Liver (tissue), 9 donors: ENCODE results near the gene GRM1. TPM values are rescaled to one million over a fixed set of nuclear protein-coding genes. Genes with fewer than 3 reads are reported as not detected.

Experiments used
- DNase-seq: peaks from one replicate; pipeline ENCODE4 v3.0.0-alpha.2; 2017; ENCODE audit warnings: low spot score
- H3K27ac ChIP-seq, 2 donors: one replicate each; pipeline ENCODE4 v1.7.0; 2013; ENCODE audit warnings: inconsistent platforms in 2 of 2, low read length in 2 of 2, control low read depth in 1 of 2, low read depth in 1 of 2, mild to moderate bottlenecking in 1 of 2
- H3K27me3 ChIP-seq, 4 donors: one replicate each; pipeline versions ENCODE4 v1.6.1 to v1.7.0; 2013; ENCODE audit warnings: low read length in 3 of 4, inconsistent platforms in 1 of 4, mild to moderate bottlenecking in 1 of 4, moderate library complexity in 1 of 4; ENCODE audit not compliant: control insufficient read depth in 4 of 4, insufficient read depth in 4 of 4
- H3K36me3 ChIP-seq, 4 donors: one replicate each; pipeline versions ENCODE4 v1.6.1 to v1.7.0; 2013; ENCODE audit warnings: low read length in 3 of 4, mild to moderate bottlenecking in 3 of 4, low read depth in 1 of 4, moderate library complexity in 1 of 4; ENCODE audit not compliant: control insufficient read depth in 4 of 4, insufficient read depth in 3 of 4
- H3K4me1 ChIP-seq, 4 donors: one replicate each; pipeline versions ENCODE4 v1.6.1 to v1.7.0; 2013; ENCODE audit warnings: low read length in 3 of 4, mild to moderate bottlenecking in 3 of 4, moderate library complexity in 1 of 4; ENCODE audit not compliant: control insufficient read depth in 4 of 4, insufficient read depth in 4 of 4
- H3K4me3 ChIP-seq, 3 donors: one replicate each; pipeline versions ENCODE4 v1.6.1 to v1.7.0; 2013; ENCODE audit warnings: low read length in 3 of 3, control low read depth in 1 of 3, low read depth in 1 of 3, mild to moderate bottlenecking in 1 of 3
- H3K9ac ChIP-seq, 2 donors: one replicate each; pipeline ENCODE4 v1.7.0; 2013; ENCODE audit warnings: low read length in 2 of 2, mild to moderate bottlenecking in 2 of 2, moderate library complexity in 2 of 2, control low read depth in 1 of 2, low read depth in 1 of 2
- H3K9me3 ChIP-seq, 4 donors: one replicate each; pipeline versions ENCODE4 v1.6.1 to v1.7.0; 2013; ENCODE audit warnings: low read length in 3 of 4; ENCODE audit not compliant: control insufficient read depth in 4 of 4
- EGR1 ChIP-seq, 2 donors: IDR thresholded peaks; 2 replicates each; pipeline ENCODE4 v1.6.1; 2016 to 2018; ENCODE audit warnings: antibody characterized with exemption in 2 of 2, low read depth in 2 of 2
- FOXA1 ChIP-seq: IDR thresholded peaks from 2 replicates; pipeline ENCODE4 v1.6.1; 2016; ENCODE audit warnings: antibody characterized with exemption
- FOXA2 ChIP-seq: IDR thresholded peaks from 2 replicates; pipeline ENCODE4 v1.6.1; 2016; ENCODE audit warnings: antibody characterized with exemption
- GABPA ChIP-seq, 2 donors: IDR thresholded peaks in 1 of 2; conservative IDR thresholded peaks in 1 of 2; 2 replicates each; pipeline ENCODE4 v1.6.1; 2016; ENCODE audit warnings: antibody characterized with exemption in 2 of 2, mild to moderate bottlenecking in 1 of 2, moderate library complexity in 1 of 2
- HNF4A ChIP-seq, 2 donors: conservative IDR thresholded peaks; 2 replicates each; pipeline ENCODE4 v1.6.1; 2016; ENCODE audit warnings: antibody characterized with exemption in 2 of 2, mild to moderate bottlenecking in 2 of 2
- HNF4G ChIP-seq: IDR thresholded peaks from 2 replicates; pipeline ENCODE4 v1.6.1; 2016; ENCODE audit warnings: antibody characterized with exemption
- NR2F2 ChIP-seq: IDR thresholded peaks from 2 replicates; pipeline ENCODE4 v1.6.1; 2016; ENCODE audit warnings: antibody characterized with exemption
- RAD21 ChIP-seq, 2 donors: IDR thresholded peaks; 2 replicates each; pipeline ENCODE4 v1.6.1; 2016; ENCODE audit warnings: antibody characterized with exemption in 2 of 2, mild to moderate bottlenecking in 2 of 2
- RXRA ChIP-seq, 2 donors: IDR thresholded peaks; 2 replicates each; pipeline ENCODE4 v1.6.1; 2017 to 2018; ENCODE audit warnings: antibody characterized with exemption in 2 of 2, mild to moderate bottlenecking in 1 of 2
- SP1 ChIP-seq: IDR thresholded peaks from 2 replicates; pipeline ENCODE4 v1.6.1; 2018; ENCODE audit warnings: antibody characterized with exemption, mild to moderate bottlenecking
- TAF1 ChIP-seq: conservative IDR thresholded peaks from 2 replicates; pipeline ENCODE4 v1.6.1; 2016; ENCODE audit warnings: antibody characterized with exemption, mild to moderate bottlenecking
- YY1 ChIP-seq: IDR thresholded peaks from 2 replicates; pipeline ENCODE4 v1.6.1; 2016; ENCODE audit warnings: antibody characterized with exemption, mild to moderate bottlenecking
- WGBS: extraction: QIAGEN DNeasy Blood & Tissue Kit; methylation state at CpG from one replicate; pipeline ENCODE4 v1.1.7; 2013; 5-methylcytosine and 5-hydroxymethylcytosine counted together
- polyA plus RNA-seq, 2 donors: library from polyadenylated mRNA; stranded (reverse) in 1 of 2; unstranded in 1 of 2; fragments of 200-250 nt in 1 of 2; fragments of >200 nt in 1 of 2; fragmentation: Nextera tagmentation in 1 of 2; extraction: Ambion mirVana in 1 of 2; gene quantifications; one replicate each; pipeline versions ENCODE4 v1.2.1 to v1.2.3, GENCODE V29; 2013 to 2015
- total RNA-seq, 2 donors: library from RNA; depleted of rRNA; stranded (reverse); fragments of >200 nt; gene quantifications; one replicate each; pipeline ENCODE4 v1.2.3, GENCODE V29; 2014
- TF ChIP-seq, protein P1 (sequence below): IDR thresholded peaks from 2 replicates; pipeline ENCODE4 v1.6.1; 2016; ENCODE audit warnings: antibody characterized with exemption, mild to moderate bottlenecking
- TF ChIP-seq, protein P2 (sequence below): IDR thresholded peaks from 2 replicates; pipeline ENCODE4 v1.6.1; 2016; ENCODE audit warnings: antibody characterized with exemption
- TF ChIP-seq, protein P3 (sequence below): IDR thresholded peaks from 2 replicates; pipeline ENCODE4 v1.6.1; 2016; ENCODE audit warnings: antibody characterized with exemption
- TF ChIP-seq, protein P4 (sequence below): IDR thresholded peaks from 2 replicates; pipeline ENCODE4 v1.6.1; 2016; ENCODE audit warnings: antibody characterized with exemption
- TF ChIP-seq, protein P5 (sequence below): fragments of 150-350 bp; IDR thresholded peaks from 2 replicates; pipeline ENCODE4 v1.5.1; 2017; ENCODE audit warnings: improper control_type of control experiment, low read depth, low read length; ENCODE audit not compliant: missing input control
- donor health status: healthy.
- donor health status: healthy.
- donor health status: healthy.
- donor health status: healthy.
- donor health status: healthy.

Gene GRM1
- total and polyA plus RNA-seq, 4 donors: under 0.01 to 0.05 (median 0.01) TPM; not detected in 1

DNA sequence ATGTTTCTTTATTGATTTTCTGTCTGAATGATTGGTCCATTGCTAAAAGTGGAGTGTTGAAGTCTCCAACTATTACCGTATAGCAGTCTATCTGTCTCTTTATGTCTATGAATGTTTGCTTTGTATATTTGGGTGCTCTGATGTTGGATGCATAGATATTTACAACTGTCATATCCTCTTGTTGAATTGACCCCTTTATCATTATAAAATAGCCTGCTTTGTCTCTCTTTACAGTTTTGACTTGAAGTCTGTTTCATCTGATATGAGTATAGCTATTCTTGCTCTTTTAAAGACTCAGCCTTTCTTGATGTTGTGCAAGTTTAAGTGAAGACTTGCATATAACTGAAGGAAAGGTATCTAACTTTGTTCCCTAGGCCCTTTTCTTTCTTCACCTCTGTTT lies 341.0 kb downstream of the GRM1 start (continued):
- TF ChIP-seq, protein P1, sequence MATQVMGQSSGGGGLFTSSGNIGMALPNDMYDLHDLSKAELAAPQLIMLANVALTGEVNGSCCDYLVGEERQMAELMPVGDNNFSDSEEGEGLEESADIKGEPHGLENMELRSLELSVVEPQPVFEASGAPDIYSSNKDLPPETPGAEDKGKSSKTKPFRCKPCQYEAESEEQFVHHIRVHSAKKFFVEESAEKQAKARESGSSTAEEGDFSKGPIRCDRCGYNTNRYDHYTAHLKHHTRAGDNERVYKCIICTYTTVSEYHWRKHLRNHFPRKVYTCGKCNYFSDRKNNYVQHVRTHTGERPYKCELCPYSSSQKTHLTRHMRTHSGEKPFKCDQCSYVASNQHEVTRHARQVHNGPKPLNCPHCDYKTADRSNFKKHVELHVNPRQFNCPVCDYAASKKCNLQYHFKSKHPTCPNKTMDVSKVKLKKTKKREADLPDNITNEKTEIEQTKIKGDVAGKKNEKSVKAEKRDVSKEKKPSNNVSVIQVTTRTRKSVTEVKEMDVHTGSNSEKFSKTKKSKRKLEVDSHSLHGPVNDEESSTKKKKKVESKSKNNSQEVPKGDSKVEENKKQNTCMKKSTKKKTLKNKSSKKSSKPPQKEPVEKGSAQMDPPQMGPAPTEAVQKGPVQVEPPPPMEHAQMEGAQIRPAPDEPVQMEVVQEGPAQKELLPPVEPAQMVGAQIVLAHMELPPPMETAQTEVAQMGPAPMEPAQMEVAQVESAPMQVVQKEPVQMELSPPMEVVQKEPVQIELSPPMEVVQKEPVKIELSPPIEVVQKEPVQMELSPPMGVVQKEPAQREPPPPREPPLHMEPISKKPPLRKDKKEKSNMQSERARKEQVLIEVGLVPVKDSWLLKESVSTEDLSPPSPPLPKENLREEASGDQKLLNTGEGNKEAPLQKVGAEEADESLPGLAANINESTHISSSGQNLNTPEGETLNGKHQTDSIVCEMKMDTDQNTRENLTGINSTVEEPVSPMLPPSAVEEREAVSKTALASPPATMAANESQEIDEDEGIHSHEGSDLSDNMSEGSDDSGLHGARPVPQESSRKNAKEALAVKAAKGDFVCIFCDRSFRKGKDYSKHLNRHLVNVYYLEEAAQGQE: no peak
- TF ChIP-seq YY1 (no peak), EGR1 (IDR thresholded peaks at IDR 0.05; ENCODE audit: low read depth in 2 of 2) (no peak)

DNA sequence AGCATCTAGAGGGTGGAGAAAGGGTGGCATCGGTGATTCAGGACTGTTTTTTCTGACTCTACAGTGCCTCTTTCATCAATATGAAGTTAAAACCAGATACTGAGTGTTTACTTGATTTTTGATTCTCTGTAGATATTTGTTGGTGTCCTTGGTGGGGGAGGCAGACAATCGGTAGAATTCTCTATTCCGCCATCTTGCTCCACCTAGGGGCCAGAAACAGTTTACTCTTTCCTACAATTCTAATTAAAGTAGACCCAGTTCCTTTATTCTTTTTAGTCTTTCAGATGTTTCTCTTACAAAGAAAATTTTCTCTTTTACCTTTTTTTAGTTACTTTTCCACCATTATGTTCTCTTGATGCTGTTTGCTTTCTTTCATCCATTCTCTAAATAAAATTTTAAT lies 352.6 kb downstream of the GRM1 start:
- Histone ChIP-seq H3K4me1 (no peaks in the 10 kb centered on the region), H3K9me3 (no peaks in the 10 kb centered on the region), H3K36me3 (no peaks in the 10 kb centered on the region), H3K27me3 (peaks cover 0 to 4% (median 0%) of the 10 kb centered on the region in 4 donors), H3K9ac (no peak overlapping the region), H3K4me3 (no peak overlapping the region), H3K27ac (no peak overlapping the region)
- DNase-seq: no peak
- 87% methylated on average over 3 of the region's 3 CpGs for WGBS
- TF ChIP-seq, protein P2, sequence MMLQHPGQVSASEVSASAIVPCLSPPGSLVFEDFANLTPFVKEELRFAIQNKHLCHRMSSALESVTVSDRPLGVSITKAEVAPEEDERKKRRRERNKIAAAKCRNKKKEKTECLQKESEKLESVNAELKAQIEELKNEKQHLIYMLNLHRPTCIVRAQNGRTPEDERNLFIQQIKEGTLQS: no peak
- TF ChIP-seq HNF4G: no peak
- no peak for TF ChIP-seq SP1
- TF ChIP-seq RXRA (IDR thresholded peaks at IDR 0.05): no peak
- no peak for TF ChIP-seq GABPA (IDR thresholded peaks at IDR 0.05 in 1 of 2, conservative IDR thresholded peaks at IDR 0.05 in 1 of 2)
- TF ChIP-seq, protein P3, sequence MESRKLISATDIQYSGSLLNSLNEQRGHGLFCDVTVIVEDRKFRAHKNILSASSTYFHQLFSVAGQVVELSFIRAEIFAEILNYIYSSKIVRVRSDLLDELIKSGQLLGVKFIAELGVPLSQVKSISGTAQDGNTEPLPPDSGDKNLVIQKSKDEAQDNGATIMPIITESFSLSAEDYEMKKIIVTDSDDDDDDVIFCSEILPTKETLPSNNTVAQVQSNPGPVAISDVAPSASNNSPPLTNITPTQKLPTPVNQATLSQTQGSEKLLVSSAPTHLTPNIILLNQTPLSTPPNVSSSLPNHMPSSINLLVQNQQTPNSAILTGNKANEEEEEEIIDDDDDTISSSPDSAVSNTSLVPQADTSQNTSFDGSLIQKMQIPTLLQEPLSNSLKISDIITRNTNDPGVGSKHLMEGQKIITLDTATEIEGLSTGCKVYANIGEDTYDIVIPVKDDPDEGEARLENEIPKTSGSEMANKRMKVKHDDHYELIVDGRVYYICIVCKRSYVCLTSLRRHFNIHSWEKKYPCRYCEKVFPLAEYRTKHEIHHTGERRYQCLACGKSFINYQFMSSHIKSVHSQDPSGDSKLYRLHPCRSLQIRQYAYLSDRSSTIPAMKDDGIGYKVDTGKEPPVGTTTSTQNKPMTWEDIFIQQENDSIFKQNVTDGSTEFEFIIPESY: no peak

DNA sequence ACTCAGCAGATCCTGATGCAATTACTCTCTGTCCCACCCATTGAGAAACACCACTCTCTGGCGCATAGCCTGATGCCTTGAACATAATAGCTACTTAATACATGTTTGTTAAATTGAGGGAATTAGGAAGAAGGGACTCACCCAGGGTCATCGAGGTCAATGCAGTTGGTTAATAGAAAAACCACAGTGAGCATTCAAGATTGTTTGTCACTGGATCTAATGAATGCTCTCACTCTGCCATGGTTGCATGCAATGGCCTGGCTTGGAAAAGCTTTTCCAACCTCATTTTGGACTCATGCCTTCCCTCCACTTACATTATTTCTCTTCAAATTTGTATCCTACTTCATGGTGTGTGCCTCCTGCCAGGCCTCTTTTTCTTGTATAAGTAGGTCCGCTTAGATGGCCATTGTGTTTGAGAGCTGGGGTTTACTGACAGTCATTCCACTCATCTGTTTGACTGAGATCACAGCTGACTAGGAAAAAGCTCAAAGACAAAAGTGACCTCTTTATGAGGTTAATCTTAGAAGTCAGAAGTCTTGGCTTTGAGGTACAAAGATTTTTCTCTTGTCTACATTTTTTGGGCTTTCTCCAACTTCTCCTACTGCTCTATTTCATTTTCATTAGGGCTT lies 360.0 kb downstream of the GRM1 start:
- no peak for DNase-seq
- Histone ChIP-seq H3K9me3 (no peaks in the 10 kb centered on the region), H3K4me3 (no peak overlapping the region), H3K36me3 (no peaks in the 10 kb centered on the region), H3K9ac (no peak overlapping the region), H3K27me3 (peaks cover 0 to 4% (median 0%) of the 10 kb centered on the region in 4 donors), H3K4me1 (no peaks in the 10 kb centered on the region), H3K27ac (no peak overlapping the region)
- 90% methylated on average over 3 of the region's 3 CpGs for WGBS
- TF ChIP-seq FOXA2: no peak
- no peak for TF ChIP-seq YY1
- TF ChIP-seq, protein P2: no peak
- TF ChIP-seq FOXA1: no peak
- no peak for TF ChIP-seq SP1
- TF ChIP-seq EGR1 (IDR thresholded peaks at IDR 0.05; ENCODE audit: low read depth in 2 of 2): no peak
- TF ChIP-seq RXRA (IDR thresholded peaks at IDR 0.05): no peak
- no peak for TF ChIP-seq RAD21 (IDR thresholded peaks at IDR 0.05)
- TF ChIP-seq, protein P1: no peak
- TF ChIP-seq HNF4A (conservative IDR thresholded peaks at IDR 0.05): no peak
- TF ChIP-seq TAF1: no peak
- TF ChIP-seq, protein P4, sequence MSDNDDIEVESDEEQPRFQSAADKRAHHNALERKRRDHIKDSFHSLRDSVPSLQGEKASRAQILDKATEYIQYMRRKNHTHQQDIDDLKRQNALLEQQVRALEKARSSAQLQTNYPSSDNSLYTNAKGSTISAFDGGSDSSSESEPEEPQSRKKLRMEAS: no peak
- no peak for TF ChIP-seq HNF4G
- TF ChIP-seq, protein P5, sequence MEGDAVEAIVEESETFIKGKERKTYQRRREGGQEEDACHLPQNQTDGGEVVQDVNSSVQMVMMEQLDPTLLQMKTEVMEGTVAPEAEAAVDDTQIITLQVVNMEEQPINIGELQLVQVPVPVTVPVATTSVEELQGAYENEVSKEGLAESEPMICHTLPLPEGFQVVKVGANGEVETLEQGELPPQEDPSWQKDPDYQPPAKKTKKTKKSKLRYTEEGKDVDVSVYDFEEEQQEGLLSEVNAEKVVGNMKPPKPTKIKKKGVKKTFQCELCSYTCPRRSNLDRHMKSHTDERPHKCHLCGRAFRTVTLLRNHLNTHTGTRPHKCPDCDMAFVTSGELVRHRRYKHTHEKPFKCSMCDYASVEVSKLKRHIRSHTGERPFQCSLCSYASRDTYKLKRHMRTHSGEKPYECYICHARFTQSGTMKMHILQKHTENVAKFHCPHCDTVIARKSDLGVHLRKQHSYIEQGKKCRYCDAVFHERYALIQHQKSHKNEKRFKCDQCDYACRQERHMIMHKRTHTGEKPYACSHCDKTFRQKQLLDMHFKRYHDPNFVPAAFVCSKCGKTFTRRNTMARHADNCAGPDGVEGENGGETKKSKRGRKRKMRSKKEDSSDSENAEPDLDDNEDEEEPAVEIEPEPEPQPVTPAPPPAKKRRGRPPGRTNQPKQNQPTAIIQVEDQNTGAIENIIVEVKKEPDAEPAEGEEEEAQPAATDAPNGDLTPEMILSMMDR: no peak
- no peak for TF ChIP-seq GABPA (IDR thresholded peaks at IDR 0.05 in 1 of 2, conservative IDR thresholded peaks at IDR 0.05 in 1 of 2)
- TF ChIP-seq NR2F2: no peak
